K562 (cell line): ENCODE measurements around the gene PUS10.

ENCODE experiments used
- ARID4B ChIP-seq: sonication (generic); formaldehyde crosslinking; IDR thresholded peaks from 2 replicates; pipeline ENCODE4 v1.8.0; 2022; ENCODE audit warnings: mild to moderate bottlenecking, missing genetic modification reagents
- EZH2 ChIP-seq: IDR thresholded peaks from 2 replicates; pipeline ENCODE4 v1.6.1; 2012; ENCODE audit warnings: low read depth, mild to moderate bottlenecking, inconsistent platforms, low read length, borderline replicate concordance
- POLR2AphosphoS2 ChIP-seq: IDR thresholded peaks from 2 replicates; pipeline ENCODE4 v1.6.1; 2012; ENCODE audit warnings: low read length, improper control_type of control experiment
- RBM39 ChIP-seq: fragments of 200-400 bp; formaldehyde crosslinking; optimal IDR thresholded peaks from 2 replicates; pipeline ENCODE3; 2018; ENCODE audit warnings: low read depth, low read length
- ZNF592 ChIP-seq: fragments of 450-650 bp; IDR thresholded peaks from 2 replicates; pipeline ENCODE4 v1.6.1; 2017; ENCODE audit warnings: antibody characterized with exemption, mild to moderate bottlenecking
- TF ChIP-seq, protein P1 (sequence below), 3 experiments: IDR thresholded peaks in 2 of 3; conservative IDR thresholded peaks in 1 of 3; 2 replicates each; pipeline ENCODE4 v1.5.1; 2011 to 2012; ENCODE audit warnings: low read length in 3 of 3, mild to moderate bottlenecking in 3 of 3, control low read depth in 2 of 3, improper control_type of control experiment in 1 of 3, inconsistent platforms in 1 of 3, low read depth in 1 of 3, mixed read lengths in 1 of 3, moderate library complexity in 1 of 3; ENCODE audit not compliant: insufficient read depth in 2 of 3

DNA sequence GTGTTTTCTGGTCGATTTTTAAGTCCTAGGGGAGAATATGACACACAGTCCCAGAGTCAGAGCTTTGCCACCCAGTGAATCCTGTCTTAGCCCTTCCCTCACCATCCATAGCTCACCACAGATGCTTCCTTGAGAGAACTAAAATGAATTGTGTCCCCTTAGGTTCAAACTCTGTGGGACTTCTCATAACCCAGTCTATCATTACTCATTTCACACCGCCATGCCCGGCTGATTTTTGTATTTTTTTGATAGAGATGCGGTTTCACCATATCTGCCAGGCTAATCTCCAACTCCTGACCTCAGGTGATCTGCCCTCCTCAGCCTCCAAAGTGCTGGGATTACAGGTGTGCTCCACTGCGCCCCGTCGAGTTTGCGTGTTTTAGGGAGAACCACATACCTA, 69.9 kb downstream of the PUS10 start:
- TF ChIP-seq ZNF592 (no peak), EZH2 (no peak), ARID4B (CRISPR knock-in tag) (no peak), RBM39 (no peak), POLR2AphosphoS2 (no peak)
- TF ChIP-seq, protein P1, sequence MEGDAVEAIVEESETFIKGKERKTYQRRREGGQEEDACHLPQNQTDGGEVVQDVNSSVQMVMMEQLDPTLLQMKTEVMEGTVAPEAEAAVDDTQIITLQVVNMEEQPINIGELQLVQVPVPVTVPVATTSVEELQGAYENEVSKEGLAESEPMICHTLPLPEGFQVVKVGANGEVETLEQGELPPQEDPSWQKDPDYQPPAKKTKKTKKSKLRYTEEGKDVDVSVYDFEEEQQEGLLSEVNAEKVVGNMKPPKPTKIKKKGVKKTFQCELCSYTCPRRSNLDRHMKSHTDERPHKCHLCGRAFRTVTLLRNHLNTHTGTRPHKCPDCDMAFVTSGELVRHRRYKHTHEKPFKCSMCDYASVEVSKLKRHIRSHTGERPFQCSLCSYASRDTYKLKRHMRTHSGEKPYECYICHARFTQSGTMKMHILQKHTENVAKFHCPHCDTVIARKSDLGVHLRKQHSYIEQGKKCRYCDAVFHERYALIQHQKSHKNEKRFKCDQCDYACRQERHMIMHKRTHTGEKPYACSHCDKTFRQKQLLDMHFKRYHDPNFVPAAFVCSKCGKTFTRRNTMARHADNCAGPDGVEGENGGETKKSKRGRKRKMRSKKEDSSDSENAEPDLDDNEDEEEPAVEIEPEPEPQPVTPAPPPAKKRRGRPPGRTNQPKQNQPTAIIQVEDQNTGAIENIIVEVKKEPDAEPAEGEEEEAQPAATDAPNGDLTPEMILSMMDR (IDR thresholded peaks at IDR 0.05 in 2 of 3, conservative IDR thresholded peaks at IDR 0.05 in 1 of 3; ENCODE audit: insufficient read depth in 2 of 3, low read depth in 1 of 3, low read length in 3 of 3) = no peak
